ENCODE data around the gene SSUH2. TPM values are rescaled to one million over a fixed set of nuclear protein-coding genes. Genes with fewer than 3 reads are reported as not detected.

The SSUH2 gene
- total and polyA plus RNA-seq, 2 of the 13 experiments (the other 11 are each of a cell fraction or from before 2014, with no cell fraction given): 38.1 to 136 TPM

GRCh38 chr3:8655387-8655835 lies 10.8 kb upstream of the SSUH2 start (continued):
- no peak for TF ChIP-seq CEBPZ (IDR thresholded peaks at IDR 0.05; ENCODE audit: low read length)
- TF ChIP-seq KDM2A (CRISPR knock-in tag; IDR thresholded peaks at IDR 0.05; ENCODE audit: borderline replicate concordance, low read depth): no peak
- no peak for TF ChIP-seq NONO (IDR thresholded peaks at IDR 0.05)
- TF ChIP-seq NONO (CRISPR knock-in tag; conservative IDR thresholded peaks at IDR 0.05): 0 out of 2 replicates have a peak, but pooled peaks have one; percentile 23
- TF ChIP-seq TAF15 (IDR thresholded peaks at IDR 0.05; ENCODE audit: low read depth, low read length, poor library complexity, severe bottlenecking): no peak
- TF ChIP-seq MEF2D (CRISPR knock-in tag; IDR thresholded peaks at IDR 0.05): peak; percentile 84
- no peak for TF ChIP-seq DDIT3 (CRISPR knock-in tag; IDR thresholded peaks at IDR 0.05)
- no peak for TF ChIP-seq MIER2 (CRISPR knock-in tag; IDR thresholded peaks at IDR 0.05)
- TF ChIP-seq ZIK1 (CRISPR knock-in tag; IDR thresholded peaks at IDR 0.05; ENCODE audit: borderline replicate concordance, low read depth): no peak
- TF ChIP-seq ZNF343 (CRISPR knock-in tag; IDR thresholded peaks at IDR 0.05): no peak
- TF ChIP-seq ZFY (CRISPR knock-in tag; IDR thresholded peaks at IDR 0.05): no peak
- no peak for TF ChIP-seq AKAP8 (CRISPR knock-in tag; IDR thresholded peaks at IDR 0.05)
- TF ChIP-seq ZSCAN22 (CRISPR knock-in tag; IDR thresholded peaks at IDR 0.05): no peak
- TF ChIP-seq PRDM4 (CRISPR knock-in tag; IDR thresholded peaks at IDR 0.05; ENCODE audit: borderline replicate concordance): no peak
- peak; percentile 79 for TF ChIP-seq MED1 (CRISPR knock-in tag; IDR thresholded peaks at IDR 0.05)
- TF ChIP-seq ZNF660 (CRISPR knock-in tag; IDR thresholded peaks at IDR 0.05; ENCODE audit: borderline replicate concordance, low read depth): no peak
- TF ChIP-seq ELF3 (CRISPR knock-in tag; IDR thresholded peaks at IDR 0.05): peak; percentile 47; the same call in 1 of the 2 replicates
- TF ChIP-seq U2AF1 (optimal IDR thresholded peaks at IDR 0.05; ENCODE audit: low read depth, low read length): no peak
- no peak for TF ChIP-seq ZNF354B (CRISPR knock-in tag; IDR thresholded peaks at IDR 0.05)
- TF ChIP-seq CBX2 (IDR thresholded peaks at IDR 0.05; ENCODE audit: low read depth, low read length): no peak
- no peak for TF ChIP-seq CBX2 (CRISPR knock-in tag; IDR thresholded peaks at IDR 0.05; ENCODE audit: low read depth)
- no peak for TF ChIP-seq CREB3 (CRISPR knock-in tag; IDR thresholded peaks at IDR 0.05)
- TF ChIP-seq ZEB1 (IDR thresholded peaks at IDR 0.05; ENCODE audit: insufficient replicate concordance, low read depth): no peak
- no peak for TF ChIP-seq STAT5B (CRISPR knock-in tag; IDR thresholded peaks at IDR 0.05)
- no peak for TF ChIP-seq JUNB (CRISPR knock-in tag; IDR thresholded peaks at IDR 0.05; ENCODE audit: borderline replicate concordance)

Data from HepG2 (cell line).